DND-41 (cell line): ENCODE data around the gene FAM98B.

ENCODE experiments used
- ATAC-seq: fragments of 200-7000 bp; cut with Tn5 transposase; 3 replicates; pipeline ENCODE4 v1.9.1; 2021; ENCODE audit warnings: low read depth; ENCODE audit not compliant: insufficient read depth
- DNase-seq: peaks from one replicate; pipeline ENCODE4 v3.0.0-alpha.2; 2020
- H2AFZ ChIP-seq: 2 replicates; pipeline ENCODE4 v1.6.0; 2012; ENCODE audit warnings: low read depth, low read length
- H3K27ac ChIP-seq: 2 replicates; pipeline ENCODE4 v1.5.1; 2012; ENCODE audit warnings: low read length, inconsistent platforms
- H3K27me3 ChIP-seq: fragments of 200-600 bp; sonication (generic); 2 replicates; pipeline ENCODE4 v1.6.0; 2012; ENCODE audit warnings: low read length, mild to moderate bottlenecking, inconsistent platforms; ENCODE audit not compliant: insufficient read depth, poor library complexity
- H3K36me3 ChIP-seq: 2 replicates; pipeline ENCODE4 v1.5.1; 2012; ENCODE audit warnings: low read length, inconsistent platforms; ENCODE audit not compliant: insufficient read depth
- H3K4me1 ChIP-seq: 2 replicates; pipeline ENCODE4 v1.5.1; 2012; ENCODE audit warnings: mild to moderate bottlenecking, low read length; ENCODE audit not compliant: insufficient read depth
- H3K4me2 ChIP-seq: 2 replicates; pipeline ENCODE4 v1.6.0; 2012; ENCODE audit warnings: mild to moderate bottlenecking, moderate library complexity, low read length, inconsistent platforms; ENCODE audit not compliant: insufficient read depth
- H3K4me3 ChIP-seq, 2 experiments: fragments of 200-600 bp in 1 of 2; shearing (Covaris generic) in 1 of 2; 2 replicates each; pipeline ENCODE4 v1.5.1; 2012 to 2016; ENCODE audit warnings: inconsistent platforms in 2 of 2, low read length in 2 of 2, mild to moderate bottlenecking in 2 of 2, low read depth in 1 of 2, moderate library complexity in 1 of 2
- H3K79me2 ChIP-seq: 2 replicates; pipeline ENCODE4 v1.6.0; 2012; ENCODE audit warnings: low read length, inconsistent platforms; ENCODE audit not compliant: insufficient read depth
- H3K9ac ChIP-seq: 2 replicates; pipeline ENCODE4 v1.6.0; 2012; ENCODE audit warnings: low read depth, mild to moderate bottlenecking, inconsistent platforms, low read length, moderate library complexity
- H3K9me3 ChIP-seq: 2 replicates; pipeline ENCODE4 v1.5.1; 2012; ENCODE audit warnings: low read length, moderate library complexity, mild to moderate bottlenecking, inconsistent platforms; ENCODE audit not compliant: insufficient read depth, severe bottlenecking
- H4K20me1 ChIP-seq: 2 replicates; pipeline ENCODE4 v1.6.0; 2012; ENCODE audit warnings: low read length; ENCODE audit not compliant: insufficient read depth
- EZH2 ChIP-seq: IDR thresholded peaks from 3 replicates; pipeline ENCODE4 v1.6.1; 2012; ENCODE audit warnings: borderline replicate concordance, low read depth, mild to moderate bottlenecking, moderate library complexity, low read length, inconsistent platforms; ENCODE audit not compliant: severe bottlenecking
- TF ChIP-seq, protein P1 (sequence below): IDR thresholded peaks from 2 replicates; pipeline ENCODE4 v1.5.1; 2012; ENCODE audit warnings: borderline replicate concordance, low read length, moderate library complexity, mild to moderate bottlenecking; ENCODE audit not compliant: poor library complexity, severe bottlenecking; ENCODE audit errors: extremely low read depth

Gene FAM98B

GRCh38 chr15:38531509-38531908, 77.6 kb downstream of the FAM98B start:
- TF ChIP-seq, protein P1, sequence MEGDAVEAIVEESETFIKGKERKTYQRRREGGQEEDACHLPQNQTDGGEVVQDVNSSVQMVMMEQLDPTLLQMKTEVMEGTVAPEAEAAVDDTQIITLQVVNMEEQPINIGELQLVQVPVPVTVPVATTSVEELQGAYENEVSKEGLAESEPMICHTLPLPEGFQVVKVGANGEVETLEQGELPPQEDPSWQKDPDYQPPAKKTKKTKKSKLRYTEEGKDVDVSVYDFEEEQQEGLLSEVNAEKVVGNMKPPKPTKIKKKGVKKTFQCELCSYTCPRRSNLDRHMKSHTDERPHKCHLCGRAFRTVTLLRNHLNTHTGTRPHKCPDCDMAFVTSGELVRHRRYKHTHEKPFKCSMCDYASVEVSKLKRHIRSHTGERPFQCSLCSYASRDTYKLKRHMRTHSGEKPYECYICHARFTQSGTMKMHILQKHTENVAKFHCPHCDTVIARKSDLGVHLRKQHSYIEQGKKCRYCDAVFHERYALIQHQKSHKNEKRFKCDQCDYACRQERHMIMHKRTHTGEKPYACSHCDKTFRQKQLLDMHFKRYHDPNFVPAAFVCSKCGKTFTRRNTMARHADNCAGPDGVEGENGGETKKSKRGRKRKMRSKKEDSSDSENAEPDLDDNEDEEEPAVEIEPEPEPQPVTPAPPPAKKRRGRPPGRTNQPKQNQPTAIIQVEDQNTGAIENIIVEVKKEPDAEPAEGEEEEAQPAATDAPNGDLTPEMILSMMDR = no peak
- no peak for TF ChIP-seq EZH2
- Histone ChIP-seq H3K4me1 (no peaks in the 10 kb centered on the region), H3K36me3 (no peaks in the 10 kb centered on the region), H3K27me3 (no peaks in the 10 kb centered on the region), H3K27ac (no peak overlapping the region), H3K9me3 (no peaks in the 10 kb centered on the region), H3K79me2 (no peaks in the 10 kb centered on the region), H4K20me1 (no peaks in the 10 kb centered on the region), H3K4me2 (no peak overlapping the region), H3K4me3 (no peak overlapping the region), H2AFZ (no peak overlapping the region), H3K9ac (no peak overlapping the region)
- DNase-seq = no peak
- ATAC-seq = no peak

GRCh38 chr15:38532728-38533127, 78.8 kb downstream of the FAM98B start:
- no peak for DNase-seq

GRCh38 chr15:38533416-38533915, 79.5 kb downstream of the FAM98B start:
- no peak for DNase-seq
- Histone ChIP-seq H3K9ac (no peak overlapping the region), H3K27ac (no peak overlapping the region), H4K20me1 (no peaks in the 10 kb centered on the region), H3K4me2 (no peak overlapping the region), H3K27me3 (no peaks in the 10 kb centered on the region), H3K36me3 (no peaks in the 10 kb centered on the region), H3K79me2 (no peaks in the 10 kb centered on the region), H3K9me3 (no peaks in the 10 kb centered on the region), H3K4me3 (no peak overlapping the region), H2AFZ (no peak overlapping the region), H3K4me1 (no peaks in the 10 kb centered on the region)
- TF ChIP-seq, protein P1 = no peak
- no peak for TF ChIP-seq EZH2
- ATAC-seq = no peak

More at GRCh38 chr15:38532728-38533127, 78.8 kb downstream of the FAM98B start:
- no peak for ATAC-seq
- Histone ChIP-seq H3K9ac (no peak overlapping the region), H2AFZ (no peak overlapping the region), H3K27ac (no peak overlapping the region), H3K27me3 (no peaks in the 10 kb centered on the region), H3K36me3 (no peaks in the 10 kb centered on the region), H3K4me3 (no peak overlapping the region), H4K20me1 (no peaks in the 10 kb centered on the region), H3K9me3 (no peaks in the 10 kb centered on the region), H3K79me2 (no peaks in the 10 kb centered on the region), H3K4me2 (no peak overlapping the region), H3K4me1 (no peaks in the 10 kb centered on the region)
- TF ChIP-seq, protein P1 = no peak
- no peak for TF ChIP-seq EZH2

- H3K9me3 ChIP-seq = no peaks in the 10 kb centered on the region
- no peaks in the 10 kb centered on the region for H3K79me2 ChIP-seq
- TF ChIP-seq EZH2 = no peak
- TF ChIP-seq, protein P1 = no peak
- H3K4me2 ChIP-seq = no peak overlapping the region
- ATAC-seq (no peak), DNase-seq (no peak)
- no peaks in the 10 kb centered on the region for H3K36me3 ChIP-seq
- H3K27ac ChIP-seq = no peak overlapping the region
- H2AFZ ChIP-seq = no peak overlapping the region
- no peaks in the 10 kb centered on the region for H4K20me1 ChIP-seq
- no peaks in the 10 kb centered on the region for H3K4me1 ChIP-seq
- no peaks in the 10 kb centered on the region for H3K27me3 ChIP-seq
- no peak overlapping the region for H3K9ac ChIP-seq
- H3K4me3 ChIP-seq = no peak overlapping the region
These were observed 80.0 kb downstream of the FAM98B start for GRCh38 chr15:38533926-38534325.
